Activated T-helper 2 cell treated with anti-CD3 and anti-CD28 coated beads, Interferon-gamma antibody, Interleukin-2, Interleukin-4, amounts not matched to agents 10 μg/mL and 5 μg/mL and 100 μg/mL, durations not matched to agents 14 hours and 24 hours and 36 hours (primary cell): ENCODE measurements around the gene MOV10L1. TPM values are rescaled to one million over a fixed set of nuclear protein-coding genes. Genes with fewer than 3 reads are reported as not detected.

ENCODE experiments used
- DNase-seq: peaks from one replicate; pipeline ENCODE4 v3.0.0; 2021; ENCODE audit warnings: low spot score
- H3K27ac Mint-ChIP-seq: one replicate; pipeline ENCODE4 v1.8.0; 2021; ENCODE audit warnings: mixed read lengths
- H3K27me3 Mint-ChIP-seq: one replicate; pipeline ENCODE4 v1.8.0; 2021; ENCODE audit warnings: low read depth, mixed read lengths
- H3K36me3 Mint-ChIP-seq: one replicate; pipeline ENCODE4 v1.8.0; 2021; ENCODE audit warnings: low read depth, mixed read lengths
- H3K4me1 Mint-ChIP-seq: one replicate; pipeline ENCODE4 v1.8.0; 2021; ENCODE audit warnings: low read depth, mixed read lengths
- H3K4me3 Mint-ChIP-seq: one replicate; pipeline ENCODE4 v1.8.0; 2021; ENCODE audit warnings: low read depth, mild to moderate bottlenecking, moderate library complexity, mixed read lengths
- H3K9me3 Mint-ChIP-seq: one replicate; pipeline ENCODE4 v1.8.0; 2021; ENCODE audit warnings: mixed read lengths
- intact Hi-C: fragments of 100-400 bp; cut with micrococcal nuclease; formaldehyde crosslinking; loops from one replicate; pipeline ENCODE4 v1.15.1; 2023
- total RNA-seq: library from RNA; stranded (reverse); gene quantifications from 2 replicates; pipeline ENCODE4 v1.2.3, GENCODE V29; 2022

MOV10L1 gene
- total RNA-seq, 1 donor from 2014 or later, result 0.07 TPM

DNA sequence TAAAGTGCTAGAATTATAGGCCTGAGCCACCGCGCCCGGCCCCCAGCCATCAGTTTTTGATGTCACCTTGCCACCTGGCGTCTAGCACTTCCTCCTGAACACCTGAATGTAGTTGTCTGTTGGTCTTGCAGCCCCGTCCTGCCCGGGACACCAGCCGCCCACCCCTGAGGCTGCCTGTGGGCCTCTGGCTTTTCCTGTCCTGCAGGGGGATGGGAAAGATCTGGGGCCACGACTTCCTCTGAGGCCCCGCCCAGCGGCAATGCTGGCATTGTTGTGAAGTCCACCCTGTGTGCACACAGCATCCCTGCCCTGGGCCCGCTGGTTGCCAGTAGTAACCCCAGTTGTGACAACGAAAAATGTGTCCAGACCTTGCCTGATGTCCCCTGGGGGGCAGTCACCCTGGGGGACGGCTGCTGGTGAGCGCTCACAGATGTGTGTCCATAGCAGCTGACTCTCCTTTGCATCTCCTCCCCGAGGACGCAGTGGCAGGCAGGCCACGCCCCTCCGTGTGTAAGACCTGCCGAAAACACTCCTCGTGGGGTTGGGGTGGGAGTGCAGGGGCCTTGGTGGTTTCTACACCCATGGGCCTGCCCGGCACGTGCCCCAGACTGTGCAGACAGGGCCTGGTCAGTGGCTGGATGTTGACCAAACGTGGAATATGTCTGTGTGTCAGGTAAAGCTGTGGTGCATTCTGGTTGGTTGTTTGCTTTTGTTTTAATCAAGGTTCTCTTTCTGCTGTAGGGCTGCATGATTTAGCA lies 117.8 kb downstream of the MOV10L1 start:
- Mint-ChIP-seq H3K27me3 (no peaks in the 10 kb centered on the region), H3K4me1 (peaks cover 3% of the 10 kb centered on the region), H3K4me3 (no peak overlapping the region), H3K27ac (no peak overlapping the region), H3K36me3 (peaks cover 44% of the 10 kb centered on the region), H3K9me3 (no peaks in the 10 kb centered on the region)
- intact Hi-C loops, result no loop called here
- no peak for DNase-seq

DNA sequence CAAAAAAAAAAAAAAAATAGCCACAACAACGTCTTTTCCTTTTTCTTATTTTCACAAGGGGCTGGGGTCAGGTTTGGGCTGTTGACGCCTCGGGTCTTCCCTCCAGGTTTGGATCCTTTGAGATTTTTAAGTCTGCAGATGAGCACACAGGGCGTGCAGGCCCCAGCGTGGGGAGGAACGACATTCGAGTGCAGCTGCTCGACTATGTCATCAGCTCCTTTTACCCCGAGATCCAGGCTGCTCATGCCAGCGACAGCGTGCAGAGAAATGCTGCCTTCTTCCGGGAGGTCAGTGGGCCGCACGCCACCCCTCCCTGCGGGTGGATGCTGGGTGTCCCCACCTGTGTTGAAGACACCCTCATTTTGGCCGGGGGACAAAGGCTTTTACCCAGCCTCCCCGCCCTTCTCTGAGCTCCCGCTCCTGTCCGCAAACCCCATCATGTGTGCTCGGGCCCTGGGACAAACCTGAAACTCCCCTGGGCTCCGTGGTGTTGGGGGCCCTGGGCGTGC lies 118.7 kb downstream of the MOV10L1 start:
- Mint-ChIP-seq H3K9me3 (no peaks in the 10 kb centered on the region), H3K27me3 (no peaks in the 10 kb centered on the region), H3K27ac (no peak overlapping the region), H3K36me3 (peaks cover 48% of the 10 kb centered on the region), H3K4me1 (peaks cover 2% of the 10 kb centered on the region), H3K4me3 (no peak overlapping the region)
- DNase-seq, result no peak
- intact Hi-C loops, result no loop called here

DNA sequence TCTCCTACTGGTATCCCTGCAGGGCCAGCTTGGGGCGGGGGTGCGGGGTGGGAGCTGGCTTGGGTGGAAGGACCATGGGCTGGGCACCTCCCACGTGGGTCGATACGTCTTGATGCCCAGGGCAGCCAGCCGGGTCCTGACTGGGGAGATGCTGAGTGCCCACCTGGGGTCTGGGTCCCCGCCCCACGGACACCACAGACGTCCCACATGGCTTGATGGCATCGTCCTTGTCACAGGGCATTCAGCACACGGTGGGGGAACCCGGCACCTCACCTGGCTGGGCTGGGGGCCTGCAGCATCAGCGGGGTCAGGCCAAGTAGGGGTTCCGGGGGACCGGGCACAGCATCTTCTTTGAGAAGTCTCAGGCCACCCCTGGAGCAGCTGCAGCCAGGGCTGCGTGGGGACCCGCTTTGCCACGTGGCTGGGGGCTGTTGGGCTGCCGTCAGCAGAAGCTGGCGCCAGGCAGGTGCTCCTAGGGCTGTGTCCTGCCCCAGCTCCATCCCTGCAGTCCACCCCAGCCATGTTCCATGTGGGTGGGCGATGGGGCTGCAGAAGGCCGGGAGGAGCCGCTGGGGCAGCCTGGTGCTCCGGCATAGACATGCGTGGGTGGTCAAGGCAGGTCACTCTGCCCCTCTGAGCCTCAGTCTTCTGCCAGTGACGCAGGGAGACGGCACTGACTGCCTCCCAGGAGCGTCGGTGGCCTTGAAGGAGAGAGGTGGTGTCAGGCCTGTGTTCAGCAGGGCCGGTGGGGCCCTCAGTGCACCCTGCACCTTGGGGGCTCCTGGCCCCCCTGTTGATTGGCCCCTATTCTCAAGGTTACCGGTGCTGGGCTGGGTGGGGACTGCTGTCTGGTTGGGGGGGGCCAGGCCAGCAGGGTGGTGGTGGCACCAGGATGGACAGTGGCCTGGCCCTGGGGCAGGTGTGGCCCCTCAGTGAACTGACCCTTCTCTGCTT lies 119.4 kb downstream of the MOV10L1 start:
- Mint-ChIP-seq H3K27me3 (no peaks in the 10 kb centered on the region), H3K9me3 (no peaks in the 10 kb centered on the region), H3K4me3 (no peak overlapping the region), H3K27ac (peak overlapping the region; percentile 0), H3K4me1 (no peaks in the 10 kb centered on the region), H3K36me3 (peaks cover 46% of the 10 kb centered on the region)
- no peak for DNase-seq
- intact Hi-C loops, result no loop called here

DNA sequence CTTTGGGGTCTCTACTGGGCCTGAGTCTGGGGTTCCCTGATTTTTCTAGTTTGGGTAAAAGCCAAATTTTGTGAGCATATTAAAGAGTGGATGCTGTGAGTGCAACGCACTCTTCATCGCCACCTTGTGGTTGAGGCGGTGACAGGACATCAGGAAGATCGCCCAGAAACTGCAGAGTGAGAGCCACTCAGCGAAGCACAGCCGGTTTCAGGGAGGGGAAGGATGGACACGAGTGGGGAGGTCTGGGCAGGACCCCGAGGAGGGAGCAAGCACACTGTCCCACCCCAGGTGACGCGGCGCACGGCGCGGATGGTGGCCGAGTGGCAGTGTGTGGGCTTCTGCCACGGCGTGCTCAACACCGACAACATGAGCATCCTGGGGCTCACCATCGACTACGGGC lies 120.1 kb downstream of the MOV10L1 start:
- Mint-ChIP-seq H3K36me3 (peaks cover 47% of the 10 kb centered on the region), H3K9me3 (no peaks in the 10 kb centered on the region), H3K27me3 (no peaks in the 10 kb centered on the region), H3K4me3 (no peak overlapping the region), H3K27ac (peak overlapping the region; percentile 0), H3K4me1 (no peaks in the 10 kb centered on the region)
- intact Hi-C loops, result loop anchor here (1.0 kb wide), 1 partner anchor 61 kb away; no protein-coding TSS in a partner anchor
- DNase-seq, result peak; percentile 55

DNA sequence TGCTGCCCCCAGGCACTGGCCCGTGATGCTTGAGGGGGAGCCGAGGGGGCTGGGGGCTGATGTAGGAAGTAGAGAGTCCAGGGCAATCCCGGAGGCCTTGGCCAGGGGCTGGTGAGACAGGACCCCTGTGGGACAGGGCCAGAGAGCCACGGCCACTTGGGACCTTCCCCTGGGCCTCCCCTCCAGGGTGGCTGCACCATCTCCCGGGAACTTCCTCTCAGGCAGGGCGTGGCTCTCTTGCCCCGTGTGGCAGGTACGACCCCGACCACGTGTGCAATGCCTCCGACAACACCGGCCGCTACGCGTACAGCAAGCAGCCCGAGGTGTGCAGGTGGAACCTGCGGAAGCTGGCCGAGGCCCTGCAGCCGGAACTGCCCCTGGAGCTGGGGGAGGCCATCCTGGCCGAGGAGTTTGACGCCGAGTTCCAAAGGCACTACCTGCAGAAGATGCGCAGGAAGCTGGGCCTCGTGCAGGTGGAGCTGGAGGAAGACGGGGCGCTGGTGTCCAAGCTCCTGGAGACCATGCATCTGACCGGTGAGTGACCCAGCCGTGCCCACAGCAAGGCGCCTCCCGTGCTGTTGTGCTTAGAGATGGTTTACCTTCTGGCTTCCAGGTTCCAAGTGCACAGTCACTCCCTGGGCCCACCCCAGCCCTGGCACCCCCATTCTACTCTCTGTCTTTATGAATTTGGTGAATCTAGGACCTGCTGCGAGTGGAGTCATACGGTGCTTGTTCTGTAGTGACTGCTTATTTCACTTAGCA lies 120.8 kb downstream of the MOV10L1 start:
- H3K4me3 Mint-ChIP-seq, result no peak overlapping the region
- no peak for DNase-seq
- H3K4me1 Mint-ChIP-seq, result no peaks in the 10 kb centered on the region
- peaks cover 46% of the 10 kb centered on the region for H3K36me3 Mint-ChIP-seq
- no peaks in the 10 kb centered on the region for H3K27me3 Mint-ChIP-seq
- H3K27ac Mint-ChIP-seq, result no peak overlapping the region
- intact Hi-C loops, result loop anchor here (1.0 kb wide), 1 partner anchor 61 kb away; no protein-coding TSS in a partner anchor
- no peaks in the 10 kb centered on the region for H3K9me3 Mint-ChIP-seq

DNA sequence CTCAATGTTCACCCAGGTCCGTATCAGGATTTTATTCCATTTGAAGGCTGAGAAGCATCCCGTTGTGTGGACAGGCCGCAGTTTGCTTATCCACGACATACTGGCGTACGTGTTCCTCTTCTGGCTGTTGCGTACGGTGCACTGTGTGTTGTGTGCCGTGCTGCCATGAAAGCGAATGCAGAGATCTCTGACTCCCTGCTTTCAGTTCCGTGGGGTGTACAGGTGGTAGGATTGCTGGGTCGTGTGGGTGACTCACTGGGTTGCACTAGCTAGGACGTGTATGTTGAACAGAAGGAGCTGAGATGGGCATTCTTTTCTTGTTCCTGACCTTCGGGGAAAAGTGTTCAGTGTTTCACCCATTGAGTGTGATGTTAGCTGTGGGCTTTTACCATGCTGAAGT lies 121.3 kb downstream of the MOV10L1 start:
- Mint-ChIP-seq H3K27me3 (no peaks in the 10 kb centered on the region), H3K27ac (no peak overlapping the region), H3K4me3 (no peak overlapping the region), H3K9me3 (no peaks in the 10 kb centered on the region), H3K4me1 (no peaks in the 10 kb centered on the region), H3K36me3 (peaks cover 50% of the 10 kb centered on the region)
- intact Hi-C loops, result no loop called here
- no peak for DNase-seq

Other genes starting within 250 kb of the MOV10L1 start
- gene ZBED4, start 236.2 kb upstream of the MOV10L1 start, total RNA-seq, result 25.2 and 25.6 TPM in 2 replicates
- gene ALG12, start 171.6 kb upstream of the MOV10L1 start, total RNA-seq, result 15.5 and 16.5 TPM in 2 replicates
- 49.9 and 52.9 TPM in 2 replicates for gene CRELD2, start 171.4 kb upstream of the MOV10L1 start, total RNA-seq
- gene PIM3, start 129.2 kb upstream of the MOV10L1 start, total RNA-seq, result 215 TPM in 2 replicates
- gene IL17REL, start 77.2 kb upstream of the MOV10L1 start, total RNA-seq, result not detected in 2 replicates
- gene TTLL8, start 31.7 kb upstream of the MOV10L1 start, total RNA-seq, result not detected in 2 replicates
- 0.39 TPM in 1 of 2 replicates, not detected in the other for gene MLC1, start 4.6 kb upstream of the MOV10L1 start, total RNA-seq
- 2.4 and 2.8 TPM in 2 replicates for gene PANX2, start 80.7 kb downstream of the MOV10L1 start, total RNA-seq
- 104 and 109 TPM in 2 replicates for gene TRABD, start 95.9 kb downstream of the MOV10L1 start, total RNA-seq
- gene SELENOO, start 111.0 kb downstream of the MOV10L1 start, total RNA-seq, result 26.3 and 26.4 TPM in 2 replicates
- 48.8 and 49.6 TPM in 2 replicates for gene TUBGCP6, start 155.0 kb downstream of the MOV10L1 start, total RNA-seq
- 60.0 and 62.9 TPM in 2 replicates for gene HDAC10, start 161.3 kb downstream of the MOV10L1 start, total RNA-seq
- 16.3 and 17.6 TPM in 2 replicates for gene MAPK12, start 171.7 kb downstream of the MOV10L1 start, total RNA-seq
- 19.0 and 20.9 TPM in 2 replicates for gene MAPK11, start 180.4 kb downstream of the MOV10L1 start, total RNA-seq
- gene PLXNB2, start 217.6 kb downstream of the MOV10L1 start, total RNA-seq, result 9.8 and 11.1 TPM in 2 replicates
- 2.3 and 2.7 TPM in 2 replicates for gene DENND6B, start 237.0 kb downstream of the MOV10L1 start, total RNA-seq